Ishikawa (cell line): ENCODE measurements around the gene TDP2.

Source experiments
- CEBPB ChIP-seq: IDR thresholded peaks from 2 replicates; pipeline ENCODE4 v1.6.1; 2012
- CREB1 ChIP-seq: IDR thresholded peaks from 2 replicates; pipeline ENCODE4 v1.6.1; 2012; ENCODE audit warnings: low read depth
- EP300 ChIP-seq: IDR thresholded peaks from 2 replicates; pipeline ENCODE4 v1.6.1; 2012; ENCODE audit warnings: borderline replicate concordance
- FOXM1 ChIP-seq: IDR thresholded peaks from 2 replicates; pipeline ENCODE4 v1.6.1; 2012; ENCODE audit warnings: low read depth, borderline replicate concordance
- MAX ChIP-seq: IDR thresholded peaks from 2 replicates; pipeline ENCODE4 v1.6.1; 2012
- NFIC ChIP-seq: IDR thresholded peaks from 2 replicates; pipeline ENCODE4 v1.6.1; 2012
- RAD21 ChIP-seq: IDR thresholded peaks from 2 replicates; pipeline ENCODE4 v1.6.1; 2012; ENCODE audit warnings: low read depth
- REST ChIP-seq: IDR thresholded peaks from 2 replicates; pipeline ENCODE4 v1.6.1; 2012; ENCODE audit warnings: low read depth, mild to moderate bottlenecking
- TAF1 ChIP-seq: IDR thresholded peaks from 2 replicates; pipeline ENCODE4 v1.6.1; 2012; ENCODE audit warnings: low read depth, mild to moderate bottlenecking
- TCF12 ChIP-seq: IDR thresholded peaks from 2 replicates; pipeline ENCODE4 v1.6.1; 2012; ENCODE audit warnings: low read depth
- TEAD4 ChIP-seq: IDR thresholded peaks from 2 replicates; pipeline ENCODE4 v1.6.1; 2012
- USF1 ChIP-seq: IDR thresholded peaks from 2 replicates; pipeline ENCODE4 v1.6.1; 2012
- ZBTB7A ChIP-seq: IDR thresholded peaks from 2 replicates; pipeline ENCODE4 v1.6.1; 2012; ENCODE audit warnings: low read depth

Gene TDP2

GRCh38 chr6:24600903-24601302, 65.8 kb downstream of the TDP2 start:
- TF ChIP-seq TCF12: no peak
- TF ChIP-seq NFIC: no peak
- TF ChIP-seq CREB1: no peak
- no peak for TF ChIP-seq USF1
- no peak for TF ChIP-seq REST
- no peak for TF ChIP-seq ZBTB7A
- no peak for TF ChIP-seq TEAD4
- no peak for TF ChIP-seq EP300
- TF ChIP-seq TAF1: no peak
- no peak for TF ChIP-seq FOXM1
- no peak for TF ChIP-seq CEBPB
- no peak for TF ChIP-seq RAD21
- TF ChIP-seq MAX: no peak
